Activated T-cell treated with anti-CD3 and anti-CD28 coated beads, Interleukin-2, amount 50 U/mL, for 1 hour (primary cell): ENCODE data around the gene FAM83E.

Experiments
- DNase-seq: peaks from one replicate; pipeline ENCODE4 v3.0.0-alpha.2; 2020

The FAM83E gene

GRCh38 chr19:48571378-48572162, 43.3 kb downstream of the FAM83E start:
- DNase-seq = no peak

- no peak for DNase-seq
Measured at GRCh38 chr19:48569814-48570213, 45.1 kb downstream of the FAM83E start.

GRCh38 chr19:48568345-48568886, 46.5 kb downstream of the FAM83E start:
- no peak for DNase-seq

GRCh38 chr19:48565090-48565489, 49.8 kb downstream of the FAM83E start:
- no peak for DNase-seq
